ENCODE results near the gene TMEM218. TPM values are rescaled to one million over a fixed set of nuclear protein-coding genes. Genes with fewer than 3 reads are reported as not detected.
"Not testable (repeated sequence)": the region's sequence is repeated elsewhere in the genome, so short reads cannot be mapped to it uniquely, and the experiment has no call there.

The TMEM218 gene
- total RNA-seq, 1 donor from 2014 or later = 30.4 TPM

GRCh38 chr11:125062931-125063428 lies 48.4 kb downstream of the TMEM218 start, which contains the start of gene SLC37A2:
SLC37A2 (plus strand) TSS chr11:125063305; CDS start chr11:125063368, 63 bp downstream.
- H3K9me3 Mint-ChIP-seq = no peaks in the 10 kb centered on the region
- H3K4me1 Mint-ChIP-seq = peaks cover 6% of the 10 kb centered on the region
- no peak within 1 kb of the TSS for H3K27ac Mint-ChIP-seq (ENCODE audit: unreplicated experiment)
- H3K27me3 Mint-ChIP-seq (ENCODE audit: low read depth) = peaks cover 61% of the 10 kb centered on the region
- peak within 1 kb of the TSS; percentile 86 for H3K4me3 Mint-ChIP-seq
- TF ChIP-seq CTCF (conservative IDR thresholded peaks at IDR 0.05) = peak; percentile 42
- no peaks in the 10 kb centered on the region for H3K36me3 Mint-ChIP-seq (ENCODE audit: low read depth)
- peak; percentile 46 for DNase-seq (ENCODE audit: low read depth, low spot score)

- DNase-seq (ENCODE audit: low read depth, low spot score) = no peak
- H3K27ac Mint-ChIP-seq (ENCODE audit: unreplicated experiment) = no peak overlapping the region
Observed at GRCh38 chr11:125062218-125062930, 49.1 kb downstream of the TMEM218 start.

GRCh38 chr11:125061281-125061680 lies 50.1 kb downstream of the TMEM218 start:
- no peaks in the 10 kb centered on the region for H3K36me3 Mint-ChIP-seq (ENCODE audit: low read depth)
- peaks cover 6% of the 10 kb centered on the region for H3K4me1 Mint-ChIP-seq
- peaks cover 56% of the 10 kb centered on the region for H3K27me3 Mint-ChIP-seq (ENCODE audit: low read depth)
- H3K4me3 Mint-ChIP-seq = peak overlapping the region; percentile 25
- H3K27ac Mint-ChIP-seq (ENCODE audit: unreplicated experiment) = no peak overlapping the region
- DNase-seq (ENCODE audit: low read depth, low spot score) = no peak
- no peaks in the 10 kb centered on the region for H3K9me3 Mint-ChIP-seq
- no peak for TF ChIP-seq CTCF (conservative IDR thresholded peaks at IDR 0.05)

More at GRCh38 chr11:125062218-125062930, 49.1 kb downstream of the TMEM218 start:
- Mint-ChIP-seq H3K27me3 (ENCODE audit: low read depth) (peaks cover 61% of the 10 kb centered on the region), H3K36me3 (ENCODE audit: low read depth) (no peaks in the 10 kb centered on the region), H3K4me1 (peaks cover 6% of the 10 kb centered on the region), H3K9me3 (no peaks in the 10 kb centered on the region), H3K4me3 (peak overlapping the region; percentile 86)
- no peak for TF ChIP-seq CTCF (conservative IDR thresholded peaks at IDR 0.05)

- DNase-seq (ENCODE audit: low read depth, low spot score) = no peak
- H3K27ac Mint-ChIP-seq (ENCODE audit: unreplicated experiment) = no peak overlapping the region
- H3K27me3 Mint-ChIP-seq (ENCODE audit: low read depth) = peaks cover 25% of the 10 kb centered on the region
- peaks cover 4% of the 10 kb centered on the region for H3K4me1 Mint-ChIP-seq
- H3K9me3 Mint-ChIP-seq = no peaks in the 10 kb centered on the region
- no peaks in the 10 kb centered on the region for H3K36me3 Mint-ChIP-seq (ENCODE audit: low read depth)
- H3K4me3 Mint-ChIP-seq = no peak overlapping the region
- TF ChIP-seq CTCF (conservative IDR thresholded peaks at IDR 0.05) = no peak
Observed at GRCh38 chr11:125057693-125058016, 53.8 kb downstream of the TMEM218 start.

GRCh38 chr11:125056931-125057692 lies 54.3 kb downstream of the TMEM218 start:
- Mint-ChIP-seq H3K4me1 (no peaks in the 10 kb centered on the region), H3K36me3 (ENCODE audit: low read depth) (no peaks in the 10 kb centered on the region), H3K27me3 (ENCODE audit: low read depth) (peaks cover 19% of the 10 kb centered on the region), H3K4me3 (no peak overlapping the region), H3K27ac (ENCODE audit: unreplicated experiment) (no peak overlapping the region), H3K9me3 (no peaks in the 10 kb centered on the region)
- no peak for TF ChIP-seq CTCF (conservative IDR thresholded peaks at IDR 0.05)
- no peak for DNase-seq (ENCODE audit: low read depth, low spot score)

GRCh38 chr11:125056111-125056510 lies 55.3 kb downstream of the TMEM218 start:
- H3K9me3 Mint-ChIP-seq; DNase-seq (ENCODE audit: low read depth, low spot score): not testable (repeated sequence)

More at GRCh38 chr11:125056111-125056510, 55.3 kb downstream of the TMEM218 start:
- H3K4me1 Mint-ChIP-seq; H3K4me3 Mint-ChIP-seq; H3K27ac Mint-ChIP-seq (ENCODE audit: unreplicated experiment); H3K36me3 Mint-ChIP-seq (ENCODE audit: low read depth); H3K27me3 Mint-ChIP-seq (ENCODE audit: low read depth): not testable (repeated sequence)

All from neural crest cell (in vitro differentiated cells).